HEK293 (cell line): ENCODE data around the gene PTTG1.

Experiments
- KLF16 ChIP-seq: fragments of 450-650 bp; formaldehyde crosslinking; IDR thresholded peaks from 2 replicates; pipeline ENCODE4 v1.5.1; 2017; ENCODE audit warnings: missing biosample characterization, missing genetic modification characterization
- RBAK ChIP-seq: fragments of 450-650 bp; formaldehyde crosslinking; IDR thresholded peaks from 2 replicates; pipeline ENCODE4 v1.5.1; 2016; ENCODE audit warnings: missing biosample characterization, missing genetic modification characterization
- ZBTB7A ChIP-seq: fragments of 450-650 bp; formaldehyde crosslinking; IDR thresholded peaks from 2 replicates; pipeline ENCODE4 v1.5.1; 2016; ENCODE audit warnings: low read depth, missing biosample characterization, missing genetic modification characterization
- ZNF114 ChIP-seq: fragments of 450-650 bp; formaldehyde crosslinking; IDR thresholded peaks from 2 replicates; pipeline ENCODE4 v1.5.0; 2017; ENCODE audit warnings: missing biosample characterization, missing genetic modification characterization
- ZNF23 ChIP-seq: fragments of 450-650 bp; formaldehyde crosslinking; IDR thresholded peaks from 2 replicates; pipeline ENCODE4 v1.5.1; 2016; ENCODE audit warnings: missing biosample characterization, missing genetic modification characterization, borderline replicate concordance
- ZNF302 ChIP-seq: fragments of 450-650 bp; formaldehyde crosslinking; IDR thresholded peaks from 2 replicates; pipeline ENCODE4 v1.5.1; 2016; ENCODE audit warnings: missing biosample characterization, missing genetic modification characterization, low read depth
- ZNF473 ChIP-seq: fragments of 450-650 bp; formaldehyde crosslinking; IDR thresholded peaks from 2 replicates; pipeline ENCODE4 v1.5.1; 2017; ENCODE audit warnings: missing biosample characterization, missing genetic modification characterization
- ZNF701 ChIP-seq: fragments of 450-650 bp; formaldehyde crosslinking; IDR thresholded peaks from 2 replicates; pipeline ENCODE4 v1.5.1; 2016; ENCODE audit warnings: missing biosample characterization, missing genetic modification characterization
- ZSCAN23 ChIP-seq: fragments of 450-650 bp; formaldehyde crosslinking; IDR thresholded peaks from 2 replicates; pipeline ENCODE4 v1.5.1; 2016; ENCODE audit warnings: missing biosample characterization, missing genetic modification characterization
- TF ChIP-seq, protein P1 (sequence below): fragments of 450-650 bp; formaldehyde crosslinking; IDR thresholded peaks from 2 replicates; pipeline ENCODE4 v1.5.1; 2016; ENCODE audit warnings: missing biosample characterization, missing genetic modification characterization
- TF ChIP-seq, protein P2 (sequence below): fragments of 450-650 bp; formaldehyde crosslinking; conservative IDR thresholded peaks from 2 replicates; pipeline ENCODE4 v1.5.1; 2016; ENCODE audit warnings: low read depth, missing biosample characterization, missing genetic modification characterization
- TF ChIP-seq, protein P3 (sequence below): fragments of 450-650 bp; formaldehyde crosslinking; IDR thresholded peaks from 2 replicates; pipeline ENCODE4 v1.5.1; 2016; ENCODE audit warnings: missing biosample characterization, missing genetic modification characterization
- TF ChIP-seq, protein P4 (sequence below): fragments of 450-650 bp; formaldehyde crosslinking; IDR thresholded peaks from 2 replicates; pipeline ENCODE4 v1.5.1; 2016; ENCODE audit warnings: missing biosample characterization, missing genetic modification characterization, low read depth
- TF ChIP-seq, protein P5 (sequence below): fragments of 450-650 bp; formaldehyde crosslinking; IDR thresholded peaks from 2 replicates; pipeline ENCODE4 v1.5.1; 2016; ENCODE audit warnings: missing biosample characterization, missing genetic modification characterization

DNA sequence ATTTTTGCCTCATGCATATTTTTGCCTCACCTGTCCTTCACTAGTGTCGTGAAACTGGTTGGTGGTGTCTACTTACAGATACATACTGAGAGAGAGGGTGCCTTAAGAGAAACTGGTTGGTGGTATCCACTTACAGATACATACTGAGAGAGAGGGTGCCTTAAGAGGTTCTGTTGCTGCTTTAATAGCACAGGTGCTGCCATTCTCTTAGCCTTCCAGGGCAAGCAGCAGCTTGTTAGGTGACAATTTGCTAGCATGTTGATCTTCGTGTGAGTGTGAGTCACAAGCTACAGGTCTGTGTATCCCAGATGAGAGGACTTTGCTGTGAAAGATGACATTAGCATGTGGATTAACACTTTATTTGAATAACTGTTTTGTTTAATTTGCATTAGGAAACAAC is 1.4 kb downstream of the PTTG1 start:
- TF ChIP-seq, protein P1, sequence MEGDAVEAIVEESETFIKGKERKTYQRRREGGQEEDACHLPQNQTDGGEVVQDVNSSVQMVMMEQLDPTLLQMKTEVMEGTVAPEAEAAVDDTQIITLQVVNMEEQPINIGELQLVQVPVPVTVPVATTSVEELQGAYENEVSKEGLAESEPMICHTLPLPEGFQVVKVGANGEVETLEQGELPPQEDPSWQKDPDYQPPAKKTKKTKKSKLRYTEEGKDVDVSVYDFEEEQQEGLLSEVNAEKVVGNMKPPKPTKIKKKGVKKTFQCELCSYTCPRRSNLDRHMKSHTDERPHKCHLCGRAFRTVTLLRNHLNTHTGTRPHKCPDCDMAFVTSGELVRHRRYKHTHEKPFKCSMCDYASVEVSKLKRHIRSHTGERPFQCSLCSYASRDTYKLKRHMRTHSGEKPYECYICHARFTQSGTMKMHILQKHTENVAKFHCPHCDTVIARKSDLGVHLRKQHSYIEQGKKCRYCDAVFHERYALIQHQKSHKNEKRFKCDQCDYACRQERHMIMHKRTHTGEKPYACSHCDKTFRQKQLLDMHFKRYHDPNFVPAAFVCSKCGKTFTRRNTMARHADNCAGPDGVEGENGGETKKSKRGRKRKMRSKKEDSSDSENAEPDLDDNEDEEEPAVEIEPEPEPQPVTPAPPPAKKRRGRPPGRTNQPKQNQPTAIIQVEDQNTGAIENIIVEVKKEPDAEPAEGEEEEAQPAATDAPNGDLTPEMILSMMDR (tag by site-specific recombination) = no peak
- TF ChIP-seq, protein P2, sequence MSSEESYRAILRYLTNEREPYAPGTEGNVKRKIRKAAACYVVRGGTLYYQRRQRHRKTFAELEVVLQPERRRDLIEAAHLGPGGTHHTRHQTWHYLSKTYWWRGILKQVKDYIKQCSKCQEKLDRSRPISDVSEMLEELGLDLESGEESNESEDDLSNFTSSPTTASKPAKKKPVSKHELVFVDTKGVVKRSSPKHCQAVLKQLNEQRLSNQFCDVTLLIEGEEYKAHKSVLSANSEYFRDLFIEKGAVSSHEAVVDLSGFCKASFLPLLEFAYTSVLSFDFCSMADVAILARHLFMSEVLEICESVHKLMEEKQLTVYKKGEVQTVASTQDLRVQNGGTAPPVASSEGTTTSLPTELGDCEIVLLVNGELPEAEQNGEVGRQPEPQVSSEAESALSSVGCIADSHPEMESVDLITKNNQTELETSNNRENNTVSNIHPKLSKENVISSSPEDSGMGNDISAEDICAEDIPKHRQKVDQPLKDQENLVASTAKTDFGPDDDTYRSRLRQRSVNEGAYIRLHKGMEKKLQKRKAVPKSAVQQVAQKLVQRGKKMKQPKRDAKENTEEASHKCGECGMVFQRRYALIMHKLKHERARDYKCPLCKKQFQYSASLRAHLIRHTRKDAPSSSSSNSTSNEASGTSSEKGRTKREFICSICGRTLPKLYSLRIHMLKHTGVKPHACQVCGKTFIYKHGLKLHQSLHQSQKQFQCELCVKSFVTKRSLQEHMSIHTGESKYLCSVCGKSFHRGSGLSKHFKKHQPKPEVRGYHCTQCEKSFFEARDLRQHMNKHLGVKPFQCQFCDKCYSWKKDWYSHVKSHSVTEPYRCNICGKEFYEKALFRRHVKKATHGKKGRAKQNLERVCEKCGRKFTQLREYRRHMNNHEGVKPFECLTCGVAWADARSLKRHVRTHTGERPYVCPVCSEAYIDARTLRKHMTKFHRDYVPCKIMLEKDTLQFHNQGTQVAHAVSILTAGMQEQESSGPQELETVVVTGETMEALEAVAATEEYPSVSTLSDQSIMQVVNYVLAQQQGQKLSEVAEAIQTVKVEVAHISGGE (tag by site-specific recombination) = no peak
- TF ChIP-seq ZNF473 (tag by site-specific recombination) = no peak
- TF ChIP-seq ZNF302 (tag by site-specific recombination) = no peak
- TF ChIP-seq, protein P3, sequence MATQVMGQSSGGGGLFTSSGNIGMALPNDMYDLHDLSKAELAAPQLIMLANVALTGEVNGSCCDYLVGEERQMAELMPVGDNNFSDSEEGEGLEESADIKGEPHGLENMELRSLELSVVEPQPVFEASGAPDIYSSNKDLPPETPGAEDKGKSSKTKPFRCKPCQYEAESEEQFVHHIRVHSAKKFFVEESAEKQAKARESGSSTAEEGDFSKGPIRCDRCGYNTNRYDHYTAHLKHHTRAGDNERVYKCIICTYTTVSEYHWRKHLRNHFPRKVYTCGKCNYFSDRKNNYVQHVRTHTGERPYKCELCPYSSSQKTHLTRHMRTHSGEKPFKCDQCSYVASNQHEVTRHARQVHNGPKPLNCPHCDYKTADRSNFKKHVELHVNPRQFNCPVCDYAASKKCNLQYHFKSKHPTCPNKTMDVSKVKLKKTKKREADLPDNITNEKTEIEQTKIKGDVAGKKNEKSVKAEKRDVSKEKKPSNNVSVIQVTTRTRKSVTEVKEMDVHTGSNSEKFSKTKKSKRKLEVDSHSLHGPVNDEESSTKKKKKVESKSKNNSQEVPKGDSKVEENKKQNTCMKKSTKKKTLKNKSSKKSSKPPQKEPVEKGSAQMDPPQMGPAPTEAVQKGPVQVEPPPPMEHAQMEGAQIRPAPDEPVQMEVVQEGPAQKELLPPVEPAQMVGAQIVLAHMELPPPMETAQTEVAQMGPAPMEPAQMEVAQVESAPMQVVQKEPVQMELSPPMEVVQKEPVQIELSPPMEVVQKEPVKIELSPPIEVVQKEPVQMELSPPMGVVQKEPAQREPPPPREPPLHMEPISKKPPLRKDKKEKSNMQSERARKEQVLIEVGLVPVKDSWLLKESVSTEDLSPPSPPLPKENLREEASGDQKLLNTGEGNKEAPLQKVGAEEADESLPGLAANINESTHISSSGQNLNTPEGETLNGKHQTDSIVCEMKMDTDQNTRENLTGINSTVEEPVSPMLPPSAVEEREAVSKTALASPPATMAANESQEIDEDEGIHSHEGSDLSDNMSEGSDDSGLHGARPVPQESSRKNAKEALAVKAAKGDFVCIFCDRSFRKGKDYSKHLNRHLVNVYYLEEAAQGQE (tag by site-specific recombination) = no peak
- TF ChIP-seq ZNF23 (tag by site-specific recombination) = no peak
- TF ChIP-seq KLF16 (tag by site-specific recombination) = no peak
- no peak for TF ChIP-seq ZSCAN23 (tag by site-specific recombination)
- TF ChIP-seq ZNF701 (tag by site-specific recombination) = no peak
- TF ChIP-seq, protein P4, sequence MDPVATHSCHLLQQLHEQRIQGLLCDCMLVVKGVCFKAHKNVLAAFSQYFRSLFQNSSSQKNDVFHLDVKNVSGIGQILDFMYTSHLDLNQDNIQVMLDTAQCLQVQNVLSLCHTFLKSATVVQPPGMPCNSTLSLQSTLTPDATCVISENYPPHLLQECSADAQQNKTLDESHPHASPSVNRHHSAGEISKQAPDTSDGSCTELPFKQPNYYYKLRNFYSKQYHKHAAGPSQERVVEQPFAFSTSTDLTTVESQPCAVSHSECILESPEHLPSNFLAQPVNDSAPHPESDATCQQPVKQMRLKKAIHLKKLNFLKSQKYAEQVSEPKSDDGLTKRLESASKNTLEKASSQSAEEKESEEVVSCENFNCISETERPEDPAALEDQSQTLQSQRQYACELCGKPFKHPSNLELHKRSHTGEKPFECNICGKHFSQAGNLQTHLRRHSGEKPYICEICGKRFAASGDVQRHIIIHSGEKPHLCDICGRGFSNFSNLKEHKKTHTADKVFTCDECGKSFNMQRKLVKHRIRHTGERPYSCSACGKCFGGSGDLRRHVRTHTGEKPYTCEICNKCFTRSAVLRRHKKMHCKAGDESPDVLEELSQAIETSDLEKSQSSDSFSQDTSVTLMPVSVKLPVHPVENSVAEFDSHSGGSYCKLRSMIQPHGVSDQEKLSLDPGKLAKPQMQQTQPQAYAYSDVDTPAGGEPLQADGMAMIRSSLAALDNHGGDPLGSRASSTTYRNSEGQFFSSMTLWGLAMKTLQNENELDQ (tag by site-specific recombination) = no peak
- TF ChIP-seq ZNF114 (tag by site-specific recombination) = no peak
- no peak for TF ChIP-seq ZBTB7A (tag by site-specific recombination)
- TF ChIP-seq, protein P5, sequence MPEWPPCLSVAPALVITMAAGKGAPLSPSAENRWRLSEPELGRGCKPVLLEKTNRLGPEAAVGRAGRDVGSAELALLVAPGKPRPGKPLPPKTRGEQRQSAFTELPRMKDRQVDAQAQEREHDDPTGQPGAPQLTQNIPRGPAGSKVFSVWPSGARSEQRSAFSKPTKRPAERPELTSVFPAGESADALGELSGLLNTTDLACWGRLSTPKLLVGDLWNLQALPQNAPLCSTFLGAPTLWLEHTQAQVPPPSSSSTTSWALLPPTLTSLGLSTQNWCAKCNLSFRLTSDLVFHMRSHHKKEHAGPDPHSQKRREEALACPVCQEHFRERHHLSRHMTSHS (tag by site-specific recombination) = no peak
- TF ChIP-seq RBAK (tag by site-specific recombination) = no peak
